Ovary (tissue), 3 donors: Measurements from ENCODE around the gene PPP4C.

Experiments
- EP300 ChIP-seq: sonication (generic); formaldehyde crosslinking; IDR thresholded peaks from one replicate; pipeline ENCODE4 v1.6.1; 2017; ENCODE audit warnings: antibody characterized with exemption
- TF ChIP-seq, protein P1 (sequence below), 3 donors: fragments of 450-650 bp in 2 of 3; fragments of 200-600 bp in 1 of 3; IDR thresholded peaks; one replicate each; pipeline versions ENCODE4 v1.5.1 to v1.8.0; 2016 to 2022; ENCODE audit warnings: antibody characterized with exemption in 3 of 3, mild to moderate bottlenecking in 1 of 3
- donor health status: DM: no; HTN: no; CAD: no.

DNA sequence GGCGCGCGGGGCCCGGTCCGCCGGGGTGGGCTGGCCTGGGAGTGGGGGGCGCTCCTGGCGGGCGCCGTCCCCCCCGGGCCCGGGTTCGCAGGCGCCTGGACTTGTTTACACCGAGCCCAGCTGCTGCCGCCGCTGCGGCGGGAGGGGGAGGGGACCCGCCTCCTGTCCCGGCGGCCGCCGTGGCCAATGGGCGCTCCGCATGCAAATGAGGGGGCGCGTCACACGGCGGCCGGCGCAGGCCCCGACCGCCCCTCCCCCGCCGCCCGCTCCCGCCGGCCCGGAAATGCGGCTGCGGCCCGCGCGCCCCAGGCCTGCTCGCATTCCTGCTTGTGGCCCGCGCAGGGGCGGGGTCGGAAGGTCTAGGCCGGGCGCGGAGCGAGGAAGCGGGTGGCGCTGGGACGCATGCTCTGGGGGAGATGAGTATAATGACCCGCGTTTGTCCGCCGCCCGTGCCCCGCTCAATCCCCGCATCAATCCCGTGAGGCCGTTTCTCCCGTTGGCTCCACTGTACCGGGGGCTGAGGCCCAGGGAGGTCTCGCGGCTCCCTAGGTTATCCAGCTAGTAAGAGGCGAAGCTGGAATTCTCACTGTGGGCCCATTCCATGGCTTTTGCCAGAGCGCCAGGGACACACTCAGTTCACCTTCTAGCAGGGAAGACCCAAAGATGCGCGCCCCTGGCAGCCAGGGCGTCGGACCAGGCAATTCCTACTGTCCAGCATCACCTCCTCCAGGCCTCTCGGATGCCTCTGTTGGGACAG, 20.5 kb downstream of the PPP4C start, which contains the start of gene YPEL3:
- TF ChIP-seq, protein P1, sequence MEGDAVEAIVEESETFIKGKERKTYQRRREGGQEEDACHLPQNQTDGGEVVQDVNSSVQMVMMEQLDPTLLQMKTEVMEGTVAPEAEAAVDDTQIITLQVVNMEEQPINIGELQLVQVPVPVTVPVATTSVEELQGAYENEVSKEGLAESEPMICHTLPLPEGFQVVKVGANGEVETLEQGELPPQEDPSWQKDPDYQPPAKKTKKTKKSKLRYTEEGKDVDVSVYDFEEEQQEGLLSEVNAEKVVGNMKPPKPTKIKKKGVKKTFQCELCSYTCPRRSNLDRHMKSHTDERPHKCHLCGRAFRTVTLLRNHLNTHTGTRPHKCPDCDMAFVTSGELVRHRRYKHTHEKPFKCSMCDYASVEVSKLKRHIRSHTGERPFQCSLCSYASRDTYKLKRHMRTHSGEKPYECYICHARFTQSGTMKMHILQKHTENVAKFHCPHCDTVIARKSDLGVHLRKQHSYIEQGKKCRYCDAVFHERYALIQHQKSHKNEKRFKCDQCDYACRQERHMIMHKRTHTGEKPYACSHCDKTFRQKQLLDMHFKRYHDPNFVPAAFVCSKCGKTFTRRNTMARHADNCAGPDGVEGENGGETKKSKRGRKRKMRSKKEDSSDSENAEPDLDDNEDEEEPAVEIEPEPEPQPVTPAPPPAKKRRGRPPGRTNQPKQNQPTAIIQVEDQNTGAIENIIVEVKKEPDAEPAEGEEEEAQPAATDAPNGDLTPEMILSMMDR (IDR thresholded peaks at IDR 0.05): no peak
- TF ChIP-seq EP300: no peak
